ENCODE results near the gene C1QTNF6. TPM values are rescaled to one million over a fixed set of nuclear protein-coding genes. Genes with fewer than 3 reads are reported as not detected.

C1QTNF6 gene
- total and polyA plus RNA-seq, 2 donors (not counting 1 experiment from before 2014, with no cell fraction given): 3.5 to 7.4 TPM

DNA sequence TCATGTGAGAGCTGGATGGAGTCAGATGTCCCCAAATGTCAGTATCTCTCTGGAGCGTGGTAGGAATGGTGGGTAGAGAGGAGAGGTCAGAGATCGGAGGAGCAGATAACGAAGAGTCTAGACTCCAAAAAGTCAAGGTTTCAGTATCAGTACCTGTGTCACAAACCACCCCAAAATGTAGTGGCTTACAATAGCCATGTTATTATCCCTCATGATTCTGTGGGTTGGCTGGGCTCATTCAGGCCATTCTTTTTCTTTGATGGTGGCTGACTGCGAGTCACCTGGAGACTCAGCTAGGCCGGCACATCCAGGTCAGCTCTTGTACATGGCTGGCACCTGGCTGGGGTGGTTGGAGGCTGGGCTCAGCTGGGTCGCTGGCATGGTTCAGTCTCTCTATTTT, 31.5 kb upstream of the C1QTNF6 start:
- Histone ChIP-seq H3K9me3 (ENCODE audit: control insufficient read depth, insufficient read depth, low read depth, low read length) (no peaks in the 10 kb centered on the region), H3K79me2 (ENCODE audit: control insufficient read depth, insufficient read depth, low read length) (no peaks in the 10 kb centered on the region), H4K20me1 (ENCODE audit: control insufficient read depth, extremely low read depth, insufficient read depth, low read length) (no peaks in the 10 kb centered on the region), H3K27ac (ENCODE audit: insufficient read depth, low read length) (no peak overlapping the region), H3K27me3 (ENCODE audit: control insufficient read depth, insufficient read depth, low read length) (peaks cover 3% of the 10 kb centered on the region), H3K36me3 (ENCODE audit: control insufficient read depth, insufficient read depth, low read length) (no peaks in the 10 kb centered on the region), H3K4me3 (replicated peaks in 1 of 4; ENCODE audit: control extremely low read depth in 1 of 4, insufficient read depth in 1 of 4, low read depth in 3 of 4, low read length in 4 of 4) (no peak overlapping the region), H2AFZ (ENCODE audit: low read length) (no peak overlapping the region), H3K4me2 (ENCODE audit: extremely low read depth, insufficient read depth, low read length) (no peak overlapping the region), H3K4me1 (ENCODE audit: control insufficient read depth, extremely low read depth, insufficient read depth, low read length) (no peaks in the 10 kb centered on the region), H3K9ac (ENCODE audit: insufficient read depth, low read length) (no peak overlapping the region)
- DNase-seq (ENCODE audit: low read depth in 2 of 2): no peak
- TF ChIP-seq CTCF (conservative IDR thresholded peaks at IDR 0.05 in 1 of 2, IDR thresholded peaks at IDR 0.05 in 1 of 2; ENCODE audit: low read depth in 1 of 2, low read length in 2 of 2) (no peak), EZH2 (IDR thresholded peaks at IDR 0.05; ENCODE audit: low read length, missing control alignments) (no peak)

- Histone ChIP-seq H3K36me3 (ENCODE audit: control insufficient read depth, insufficient read depth, low read length) (no peaks in the 10 kb centered on the region), H3K9ac (ENCODE audit: insufficient read depth, low read length) (no peak overlapping the region), H3K79me2 (ENCODE audit: control insufficient read depth, insufficient read depth, low read length) (no peaks in the 10 kb centered on the region), H3K9me3 (ENCODE audit: control insufficient read depth, insufficient read depth, low read depth, low read length) (no peaks in the 10 kb centered on the region), H3K4me3 (replicated peaks in 1 of 4; ENCODE audit: control extremely low read depth in 1 of 4, insufficient read depth in 1 of 4, low read depth in 3 of 4, low read length in 4 of 4) (no peak overlapping the region), H3K27me3 (ENCODE audit: control insufficient read depth, insufficient read depth, low read length) (peaks cover 6% of the 10 kb centered on the region), H4K20me1 (ENCODE audit: control insufficient read depth, extremely low read depth, insufficient read depth, low read length) (no peaks in the 10 kb centered on the region), H3K27ac (ENCODE audit: insufficient read depth, low read length) (no peak overlapping the region), H2AFZ (ENCODE audit: low read length) (no peak overlapping the region), H3K4me2 (ENCODE audit: extremely low read depth, insufficient read depth, low read length) (no peak overlapping the region), H3K4me1 (ENCODE audit: control insufficient read depth, extremely low read depth, insufficient read depth, low read length) (no peaks in the 10 kb centered on the region)
- TF ChIP-seq CTCF (conservative IDR thresholded peaks at IDR 0.05 in 1 of 2, IDR thresholded peaks at IDR 0.05 in 1 of 2; ENCODE audit: low read depth in 1 of 2, low read length in 2 of 2) (no peak), EZH2 (IDR thresholded peaks at IDR 0.05; ENCODE audit: low read length, missing control alignments) (no peak)
- no peak for DNase-seq (ENCODE audit: low read depth in 2 of 2)
Observed at GRCh38 chr22:37218771-37219411, 30.8 kb upstream of the C1QTNF6 start.

GRCh38 chr22:37218399-37218770, 30.3 kb upstream of the C1QTNF6 start:
- no peaks in the 10 kb centered on the region for H4K20me1 ChIP-seq (ENCODE audit: control insufficient read depth, extremely low read depth, insufficient read depth, low read length)
- no peaks in the 10 kb centered on the region for H3K4me1 ChIP-seq (ENCODE audit: control insufficient read depth, extremely low read depth, insufficient read depth, low read length)
- H3K27me3 ChIP-seq (ENCODE audit: control insufficient read depth, insufficient read depth, low read length): peaks cover 8% of the 10 kb centered on the region
- H3K36me3 ChIP-seq (ENCODE audit: control insufficient read depth, insufficient read depth, low read length): no peaks in the 10 kb centered on the region
- no peak overlapping the region for H3K9ac ChIP-seq (ENCODE audit: insufficient read depth, low read length)
- DNase-seq (ENCODE audit: low read depth in 2 of 2): no peak
- TF ChIP-seq CTCF (conservative IDR thresholded peaks at IDR 0.05 in 1 of 2, IDR thresholded peaks at IDR 0.05 in 1 of 2; ENCODE audit: low read depth in 1 of 2, low read length in 2 of 2): no peak
- no peak overlapping the region for H3K4me3 ChIP-seq (replicated peaks in 1 of 4; ENCODE audit: control extremely low read depth in 1 of 4, insufficient read depth in 1 of 4, low read depth in 3 of 4, low read length in 4 of 4)
- no peaks in the 10 kb centered on the region for H3K9me3 ChIP-seq (ENCODE audit: control insufficient read depth, insufficient read depth, low read depth, low read length)
- H3K4me2 ChIP-seq (ENCODE audit: extremely low read depth, insufficient read depth, low read length): no peak overlapping the region
- no peak overlapping the region for H3K27ac ChIP-seq (ENCODE audit: insufficient read depth, low read length)
- no peaks in the 10 kb centered on the region for H3K79me2 ChIP-seq (ENCODE audit: control insufficient read depth, insufficient read depth, low read length)
- H2AFZ ChIP-seq (ENCODE audit: low read length): no peak overlapping the region

Data from fibroblast of lung (primary cell).